T-helper 2 cell (primary cell): ENCODE data around the gene CEMIP2.

Experiments
- DNase-seq, 5 experiments: peaks; one replicate each; pipeline versions ENCODE4 v3.0.0 to v3.0.0-alpha.2; 2012 to 2022

Gene CEMIP2

GRCh38 chr9:71637926-71638325 lies 130.4 kb downstream of the CEMIP2 start:
- no peak for DNase-seq

DNA sequence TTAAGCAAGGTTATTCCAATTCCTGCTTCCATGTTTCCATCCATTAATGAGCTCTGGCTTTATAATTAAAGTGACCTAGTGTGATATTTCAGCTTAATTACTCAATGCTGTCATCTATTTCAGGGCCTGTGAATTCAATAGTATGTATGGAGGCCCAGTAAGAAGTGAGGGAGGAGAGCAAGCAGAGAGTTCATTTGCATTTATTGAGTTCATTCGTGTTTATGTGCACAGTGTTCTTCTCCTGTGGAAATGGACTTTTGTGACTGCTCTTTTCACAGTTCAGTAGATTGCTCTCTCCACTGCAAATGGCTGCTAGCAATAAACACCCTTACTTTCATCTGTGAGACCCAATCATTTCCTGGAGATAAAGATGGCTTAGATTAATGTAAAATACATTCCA lies 130.9 kb downstream of the CEMIP2 start:
- no peak for DNase-seq

- DNase-seq = no peak
Measured at GRCh38 chr9:71636143-71636839, 132.0 kb downstream of the CEMIP2 start.

DNA sequence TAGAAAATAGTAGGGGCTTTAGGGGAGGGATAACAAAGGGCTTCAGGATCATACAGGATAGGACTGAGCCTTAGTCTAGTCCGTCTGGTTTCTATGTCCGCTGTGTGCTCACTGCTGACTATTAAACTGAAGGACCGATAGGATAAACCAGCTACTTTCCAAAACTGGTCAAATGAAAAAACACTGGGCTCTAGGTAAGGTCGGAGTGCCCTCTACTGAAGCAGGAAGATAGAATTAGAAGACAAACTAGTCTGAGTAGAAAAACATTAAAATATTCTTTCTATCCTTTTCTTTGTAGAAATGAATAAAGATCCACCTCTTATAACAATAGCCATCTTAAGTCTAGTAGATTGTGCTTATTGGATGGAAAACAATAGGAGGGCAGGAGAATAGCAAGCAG lies 133.6 kb downstream of the CEMIP2 start:
- DNase-seq = no peak
